T-helper 17 cell (primary cell): Measurements from ENCODE around the gene PRPF4. TPM values are rescaled to one million over a fixed set of nuclear protein-coding genes. Genes with fewer than 3 reads are reported as not detected.
"Not testable (repeated sequence)": the region's sequence is repeated elsewhere in the genome, so short reads cannot be mapped to it uniquely, and the experiment has no call there.

Source experiments
- ATAC-seq: fragments of 150-1000 bp; cut with Tn5 transposase; 2 replicates; pipeline ENCODE4 v1.10.0; 2021; ENCODE audit warnings: mild to moderate bottlenecking, moderate library complexity
- DNase-seq, 3 donors: peaks; one replicate each; pipeline versions ENCODE4 v3.0.0 to v3.0.0-alpha.2; 2020 to 2021
- H3K9me3 ChIP-seq: one replicate; pipeline ENCODE4 v1.7.0; 2013; ENCODE audit warnings: low read length, mild to moderate bottlenecking; ENCODE audit not compliant: control insufficient read depth, poor library complexity, severe bottlenecking
- H3K27ac Mint-ChIP-seq: one replicate; pipeline ENCODE4 v1.8.0; 2022; ENCODE audit warnings: mild to moderate bottlenecking, moderate library complexity, mixed read lengths
- H3K27me3 Mint-ChIP-seq: one replicate; pipeline ENCODE4 v1.8.0; 2022; ENCODE audit warnings: mixed read lengths
- H3K36me3 Mint-ChIP-seq: one replicate; pipeline ENCODE4 v1.8.0; 2022; ENCODE audit warnings: low read depth, mixed read lengths
- H3K4me1 Mint-ChIP-seq: one replicate; pipeline ENCODE4 v1.8.0; 2022; ENCODE audit warnings: mild to moderate bottlenecking, mixed read lengths
- H3K4me3 Mint-ChIP-seq: one replicate; pipeline ENCODE4 v1.8.0; 2022; ENCODE audit warnings: mild to moderate bottlenecking, moderate library complexity, mixed read lengths
- total RNA-seq, 4 donors: library from RNA in 2 of 4; stranded (reverse) in 2 of 4; gene quantifications; one replicate each; pipeline ENCODE4 v1.2.3 and lab custom pipeline; 2022 to 2026

PRPF4 gene
- total RNA-seq, 2 donors from 2014 or later, result 17.0 to 17.8 TPM

DNA sequence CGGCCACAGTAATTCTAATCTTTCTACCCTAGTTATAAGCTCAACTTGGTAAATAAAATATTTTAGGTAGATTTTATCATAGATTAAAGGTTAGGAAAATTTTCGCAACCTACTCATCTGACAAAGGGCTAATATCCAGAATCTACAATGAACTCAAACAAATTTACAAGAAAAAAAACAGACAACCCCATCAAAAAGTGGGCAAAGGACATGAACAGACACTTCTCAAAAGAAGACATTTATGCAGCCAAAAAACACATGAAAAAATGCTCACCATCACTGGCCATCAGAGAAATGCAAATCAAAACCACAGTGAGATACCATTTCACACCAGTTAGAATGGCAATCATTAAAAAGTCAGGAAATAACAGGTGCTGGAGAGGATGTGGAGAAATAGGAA is 25.8 kb upstream of the PRPF4 start:
- not testable (repeated sequence) for H3K27ac Mint-ChIP-seq, ATAC-seq, H3K9me3 ChIP-seq, DNase-seq, H3K36me3 Mint-ChIP-seq, H3K27me3 Mint-ChIP-seq, H3K4me1 Mint-ChIP-seq, H3K4me3 Mint-ChIP-seq

DNA sequence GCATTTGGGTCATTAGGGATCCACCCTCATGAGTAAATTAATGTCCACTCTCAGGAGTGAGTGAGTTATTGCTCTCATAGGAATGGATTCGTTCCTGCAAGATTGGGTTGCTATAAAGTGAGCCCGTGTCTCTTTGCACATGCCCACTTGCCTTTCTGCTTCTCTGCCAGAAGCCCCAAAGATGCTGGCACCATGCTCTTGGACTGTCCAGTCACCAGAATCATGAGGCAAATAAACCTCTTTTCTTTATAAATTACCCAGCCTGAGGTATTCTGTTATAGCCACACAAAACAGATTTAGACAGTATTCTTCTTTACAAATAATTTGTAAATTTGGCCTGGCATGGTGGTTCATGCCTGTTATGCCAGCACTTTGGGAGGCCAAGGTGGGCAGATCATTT is 24.7 kb upstream of the PRPF4 start:
- H3K27me3 Mint-ChIP-seq, result no peaks in the 10 kb centered on the region
- DNase-seq, result no peak
- no peaks in the 10 kb centered on the region for H3K36me3 Mint-ChIP-seq
- no peaks in the 10 kb centered on the region for H3K9me3 ChIP-seq
- no peak overlapping the region for H3K27ac Mint-ChIP-seq
- no peak overlapping the region for H3K4me3 Mint-ChIP-seq
- no peaks in the 10 kb centered on the region for H3K4me1 Mint-ChIP-seq
- ATAC-seq, result no peak

DNA sequence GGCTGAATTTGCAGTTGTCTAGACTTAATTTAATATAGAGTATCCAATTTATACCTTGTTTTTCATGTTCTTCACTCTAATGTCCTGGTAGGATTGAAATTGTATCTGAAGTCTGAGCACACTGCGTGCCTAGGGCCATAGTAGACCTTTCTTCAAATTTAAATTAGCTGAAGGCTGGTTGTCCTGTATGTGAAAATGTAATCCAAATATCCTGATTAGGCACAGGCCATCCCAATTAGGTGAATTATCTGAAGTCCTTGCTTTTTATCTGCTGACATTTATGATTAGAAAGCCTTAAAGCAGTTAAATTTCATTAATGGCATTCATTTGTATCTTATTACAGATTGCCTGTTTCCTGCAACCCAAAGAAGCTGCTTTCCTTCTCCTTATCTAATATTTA is 20.5 kb upstream of the PRPF4 start:
- Mint-ChIP-seq H3K36me3 (no peaks in the 10 kb centered on the region), H3K4me3 (no peak overlapping the region), H3K27me3 (no peaks in the 10 kb centered on the region), H3K27ac (no peak overlapping the region), H3K4me1 (no peaks in the 10 kb centered on the region)
- no peak for ATAC-seq
- no peaks in the 10 kb centered on the region for H3K9me3 ChIP-seq
- no peak for DNase-seq

GRCh38 chr9:113255438-113255837 is 20.0 kb upstream of the PRPF4 start:
- no peak for ATAC-seq
- no peak overlapping the region for H3K27ac Mint-ChIP-seq
- no peaks in the 10 kb centered on the region for H3K36me3 Mint-ChIP-seq
- no peak for DNase-seq
- H3K4me3 Mint-ChIP-seq, result no peak overlapping the region
- H3K4me1 Mint-ChIP-seq, result no peaks in the 10 kb centered on the region
- H3K27me3 Mint-ChIP-seq, result no peaks in the 10 kb centered on the region
- H3K9me3 ChIP-seq, result no peaks in the 10 kb centered on the region

DNA sequence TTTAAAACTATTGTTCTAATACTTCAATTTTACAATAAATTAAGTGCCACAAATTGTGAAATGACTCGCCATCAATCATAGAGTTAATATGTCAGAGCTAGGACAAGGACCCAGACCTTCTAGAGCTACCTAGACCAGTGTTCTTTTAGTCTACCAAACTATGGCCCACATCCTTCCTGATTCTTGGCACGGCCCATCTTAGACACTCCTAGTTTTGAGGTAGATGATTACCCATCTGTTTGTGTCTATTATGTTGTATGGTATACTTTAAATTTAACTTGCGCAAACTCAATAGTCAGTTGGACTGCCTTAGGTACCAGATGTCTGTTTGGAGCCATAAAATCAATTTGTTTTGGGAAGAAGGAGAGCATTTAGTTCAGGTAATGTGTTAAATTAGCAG is 17.6 kb upstream of the PRPF4 start:
- Mint-ChIP-seq H3K36me3 (no peaks in the 10 kb centered on the region), H3K27ac (no peak overlapping the region), H3K4me1 (no peaks in the 10 kb centered on the region), H3K27me3 (no peaks in the 10 kb centered on the region), H3K4me3 (no peak overlapping the region)
- DNase-seq (no peak), ATAC-seq (no peak)
- no peaks in the 10 kb centered on the region for H3K9me3 ChIP-seq

DNA sequence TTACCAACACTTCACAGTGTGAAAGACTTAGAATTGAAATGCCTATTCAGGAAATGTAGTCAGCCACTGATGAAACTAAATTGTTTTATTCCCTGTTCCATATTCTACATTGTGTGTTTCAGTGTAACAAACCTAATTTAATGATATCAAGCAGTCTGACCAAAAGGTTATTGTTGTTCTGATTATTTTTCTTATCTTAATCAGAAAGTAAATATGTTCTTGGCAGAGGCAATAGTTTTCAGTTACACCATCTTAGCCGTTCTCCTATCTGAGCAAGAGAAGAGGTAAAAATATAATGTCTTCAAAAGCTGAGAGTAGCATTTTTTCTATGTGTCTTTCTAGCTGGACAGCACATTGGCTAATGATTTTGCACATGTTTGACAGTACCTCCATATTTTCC is 17.2 kb upstream of the PRPF4 start:
- Mint-ChIP-seq H3K27me3 (no peaks in the 10 kb centered on the region), H3K36me3 (no peaks in the 10 kb centered on the region), H3K4me3 (no peak overlapping the region), H3K4me1 (no peaks in the 10 kb centered on the region), H3K27ac (no peak overlapping the region)
- DNase-seq, result no peak
- no peak for ATAC-seq
- no peaks in the 10 kb centered on the region for H3K9me3 ChIP-seq

DNA sequence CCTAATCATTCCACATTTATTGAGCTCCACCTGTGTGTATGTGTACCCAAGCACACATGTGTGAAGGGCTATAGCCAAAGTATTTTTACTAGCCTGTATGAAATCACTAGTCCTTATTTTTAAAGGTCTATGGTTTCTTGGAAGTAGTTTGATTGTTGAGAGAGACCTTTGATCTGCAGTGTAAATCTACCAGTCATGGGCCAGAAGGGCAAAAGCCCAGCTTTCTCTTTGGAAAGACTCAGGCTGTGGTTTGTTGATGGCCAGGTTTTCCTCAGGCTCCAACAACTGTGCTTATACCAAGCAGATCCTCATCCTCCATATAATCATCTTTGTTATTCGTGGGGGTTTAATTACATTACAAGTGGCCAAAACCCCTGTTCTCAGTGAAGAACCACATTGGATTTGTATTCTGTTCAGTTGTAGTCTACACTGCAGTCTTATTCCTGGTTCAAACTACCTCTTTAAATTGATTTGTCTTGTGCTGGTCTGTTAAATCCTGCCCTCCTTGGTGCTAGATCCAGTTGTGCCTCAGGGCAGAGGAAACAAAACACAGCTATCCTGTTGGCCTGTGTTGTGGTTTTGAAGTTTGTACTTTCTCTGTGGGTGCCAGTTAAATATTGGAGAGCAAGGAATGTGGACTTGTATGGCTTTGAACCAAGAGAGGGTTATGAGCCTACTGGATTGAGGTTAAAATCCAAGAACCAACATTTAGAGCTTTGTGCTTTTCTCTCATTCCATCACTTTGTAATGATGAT is 13.4 kb upstream of the PRPF4 start:
- ATAC-seq, result no peak
- Mint-ChIP-seq H3K4me1 (no peaks in the 10 kb centered on the region), H3K36me3 (no peaks in the 10 kb centered on the region), H3K27me3 (no peaks in the 10 kb centered on the region), H3K4me3 (no peak overlapping the region), H3K27ac (no peak overlapping the region)
- no peak for DNase-seq
- H3K9me3 ChIP-seq, result no peaks in the 10 kb centered on the region

DNA sequence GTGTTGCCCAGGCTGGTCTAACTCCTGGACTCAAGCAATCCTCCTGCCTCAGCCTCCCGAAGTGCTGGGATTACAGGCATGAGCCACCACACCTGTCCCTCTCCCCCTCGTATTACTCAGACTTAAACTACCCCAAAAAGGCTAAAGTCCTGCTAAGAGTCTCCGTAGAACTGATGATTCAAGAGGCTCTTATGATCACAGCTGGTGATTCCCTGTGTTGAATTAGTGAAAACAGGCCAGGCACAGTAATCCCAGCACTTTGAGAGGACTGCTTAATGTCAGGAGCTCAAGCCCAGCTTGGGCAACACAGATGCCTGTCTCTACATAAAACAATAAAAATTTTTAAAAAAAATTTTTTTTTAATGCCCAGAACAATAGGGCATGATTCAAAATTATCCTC is 9.3 kb upstream of the PRPF4 start:
- ATAC-seq (no peak), DNase-seq (no peak)
- Mint-ChIP-seq H3K27me3 (no peaks in the 10 kb centered on the region), H3K27ac (no peak overlapping the region), H3K36me3 (peaks cover 11% of the 10 kb centered on the region), H3K4me1 (peaks cover 12% of the 10 kb centered on the region), H3K4me3 (no peak overlapping the region)
- no peaks in the 10 kb centered on the region for H3K9me3 ChIP-seq

DNA sequence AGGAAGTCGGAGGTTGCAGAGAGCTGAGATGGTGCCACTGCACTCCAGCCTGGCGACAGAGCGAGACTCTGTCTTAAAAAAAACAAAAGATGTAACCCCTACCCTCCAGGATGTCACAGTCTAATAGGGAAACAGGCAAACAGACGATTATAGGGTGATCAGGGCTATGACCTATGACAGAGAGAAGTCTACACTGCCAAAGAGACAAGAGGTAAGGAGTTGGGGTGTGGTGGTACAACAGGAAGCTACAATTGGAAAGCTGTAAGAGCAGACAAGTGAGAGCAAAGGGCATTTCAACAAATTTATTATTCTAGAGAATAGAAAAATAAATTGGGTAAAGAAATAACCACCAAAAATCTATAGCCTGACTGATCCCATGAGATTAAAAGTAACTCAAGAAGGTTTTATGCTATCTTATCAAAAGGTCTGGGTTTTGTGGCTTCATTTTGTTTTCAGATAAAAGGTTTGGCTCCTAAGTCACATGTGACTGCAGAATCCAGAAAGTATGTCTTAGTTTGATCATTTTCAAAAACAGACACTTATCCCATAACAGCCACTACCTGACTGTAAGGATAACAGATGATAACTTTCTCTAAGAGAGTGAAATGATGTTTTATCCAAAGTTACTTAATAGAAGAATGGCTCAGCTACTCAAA is 7.4 kb upstream of the PRPF4 start:
- no peaks in the 10 kb centered on the region for H3K27me3 Mint-ChIP-seq

DNA sequence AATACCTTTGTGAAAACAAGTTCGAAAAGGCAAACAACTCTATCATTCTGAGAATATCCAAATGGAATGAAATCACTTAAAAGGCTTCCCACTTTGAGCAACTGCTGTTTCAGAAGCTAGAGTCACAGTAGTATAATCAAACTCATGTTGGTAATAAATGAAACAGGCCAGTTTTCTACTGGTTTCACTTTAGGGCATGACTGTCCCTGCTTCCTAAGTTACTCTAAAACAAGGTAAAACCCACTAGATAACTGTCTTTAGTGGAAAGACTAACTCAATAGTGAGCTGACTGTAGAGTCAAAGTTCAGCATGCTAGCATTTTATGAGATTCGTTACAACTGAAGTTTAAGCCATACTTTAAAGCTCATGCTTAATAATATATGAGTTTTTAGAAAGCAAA is 6.1 kb upstream of the PRPF4 start:
- DNase-seq (no peak), ATAC-seq (no peak)
- peak overlapping the region; percentile 60 for H3K27ac Mint-ChIP-seq
- H3K4me3 Mint-ChIP-seq, result no peak overlapping the region
- H3K4me1 Mint-ChIP-seq, result peaks cover 24% of the 10 kb centered on the region
- H3K27me3 Mint-ChIP-seq, result no peaks in the 10 kb centered on the region
- H3K36me3 Mint-ChIP-seq, result peaks cover 13% of the 10 kb centered on the region
- H3K9me3 ChIP-seq, result no peaks in the 10 kb centered on the region

More for the DNA sequence above, 7.4 kb upstream of the PRPF4 start:
- H3K4me3 Mint-ChIP-seq, result no peak overlapping the region
- H3K36me3 Mint-ChIP-seq, result peaks cover 13% of the 10 kb centered on the region
- no peaks in the 10 kb centered on the region for H3K9me3 ChIP-seq
- H3K4me1 Mint-ChIP-seq, result peaks cover 16% of the 10 kb centered on the region
- no peak for ATAC-seq
- no peak for DNase-seq
- H3K27ac Mint-ChIP-seq, result no peak overlapping the region

DNA sequence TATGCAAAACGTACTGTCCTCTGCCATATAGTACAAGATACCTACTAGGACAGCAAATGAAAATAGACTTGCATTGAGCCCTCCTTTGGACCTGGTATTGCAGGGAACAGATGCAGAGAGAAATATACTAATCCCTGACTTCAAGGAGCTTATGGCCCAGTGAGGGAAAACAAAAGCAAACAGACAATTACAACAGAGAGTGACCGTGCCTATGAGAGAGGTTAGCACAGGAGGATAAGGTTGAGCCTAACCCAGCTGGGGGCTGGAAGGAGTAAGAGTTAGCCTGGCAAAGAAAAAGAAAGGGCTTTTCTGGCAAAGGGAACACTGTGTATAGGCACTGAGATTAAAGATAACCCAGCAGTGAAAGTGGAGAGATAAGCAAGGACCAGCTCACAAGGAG is 5.6 kb upstream of the PRPF4 start:
- Mint-ChIP-seq H3K36me3 (peaks cover 13% of the 10 kb centered on the region), H3K27ac (peak overlapping the region; percentile 60), H3K27me3 (no peaks in the 10 kb centered on the region), H3K4me3 (no peak overlapping the region), H3K4me1 (peaks cover 24% of the 10 kb centered on the region)
- no peak for ATAC-seq
- no peaks in the 10 kb centered on the region for H3K9me3 ChIP-seq
- no peak for DNase-seq

GRCh38 chr9:113274474-113275156 is 843 bp upstream of the PRPF4 start:
- DNase-seq, result no peak
- no peak overlapping the region for H3K27ac Mint-ChIP-seq
- H3K9me3 ChIP-seq, result no peaks in the 10 kb centered on the region
- H3K4me3 Mint-ChIP-seq, result no peak overlapping the region
- H3K36me3 Mint-ChIP-seq, result peaks cover 13% of the 10 kb centered on the region
- peaks cover 29% of the 10 kb centered on the region for H3K4me1 Mint-ChIP-seq
- peak; percentile 28 for ATAC-seq
- H3K27me3 Mint-ChIP-seq, result no peaks in the 10 kb centered on the region

- DNase-seq, result no peak
- Mint-ChIP-seq H3K4me3 (peak overlapping the region; percentile 3), H3K27me3 (no peaks in the 10 kb centered on the region), H3K36me3 (peaks cover 15% of the 10 kb centered on the region), H3K27ac (peak overlapping the region; percentile 39), H3K4me1 (peaks cover 28% of the 10 kb centered on the region)
- ATAC-seq, result no peak
- no peaks in the 10 kb centered on the region for H3K9me3 ChIP-seq
Measured at GRCh38 chr9:113278840-113279239, 3.4 kb downstream of the PRPF4 start.
